T-helper 1 cell treated with Interleukin-12 subunit alpha and Interleukin-12 subunit beta and Interleukin-4 antibody, amounts not matched to agents 30 ng/mL and 1 ng/mL, for 36 hours (primary cell): ENCODE data around the gene HYLS1. TPM values are rescaled to one million over a fixed set of nuclear protein-coding genes. Genes with fewer than 3 reads are reported as not detected.

ENCODE experiments used
- intact Hi-C: fragments of 100-400 bp; cut with micrococcal nuclease; formaldehyde crosslinking; loops from one replicate; pipeline ENCODE4 v1.15.1; 2024
- total RNA-seq: library from RNA; stranded (reverse); gene quantifications from 2 replicates; pipeline ENCODE4 v1.2.3, GENCODE V29; 2022

Gene HYLS1
- total RNA-seq, 1 donor from 2014 or later, result 11.9 TPM

DNA sequence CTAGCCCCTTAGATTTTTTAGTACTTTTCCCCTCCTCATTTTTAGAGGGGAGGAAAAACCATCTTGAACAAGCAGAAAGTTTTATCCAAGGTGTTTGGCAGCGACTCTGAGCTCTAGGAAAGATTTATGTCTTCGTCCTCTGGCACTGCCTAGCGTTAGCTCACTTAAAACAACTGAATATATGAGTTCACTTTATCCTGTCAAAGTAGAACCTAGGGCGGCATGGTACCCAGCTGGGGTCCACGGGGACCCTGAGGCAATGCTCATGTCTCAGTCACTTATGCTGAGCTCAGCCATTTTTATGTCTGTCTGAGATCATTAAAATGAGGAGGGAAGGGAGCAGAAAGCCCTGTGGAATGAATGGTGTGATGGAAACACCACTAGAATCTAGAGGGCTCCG is 44.2 kb downstream of the HYLS1 start:
- intact Hi-C loops, result no loop called here

DNA sequence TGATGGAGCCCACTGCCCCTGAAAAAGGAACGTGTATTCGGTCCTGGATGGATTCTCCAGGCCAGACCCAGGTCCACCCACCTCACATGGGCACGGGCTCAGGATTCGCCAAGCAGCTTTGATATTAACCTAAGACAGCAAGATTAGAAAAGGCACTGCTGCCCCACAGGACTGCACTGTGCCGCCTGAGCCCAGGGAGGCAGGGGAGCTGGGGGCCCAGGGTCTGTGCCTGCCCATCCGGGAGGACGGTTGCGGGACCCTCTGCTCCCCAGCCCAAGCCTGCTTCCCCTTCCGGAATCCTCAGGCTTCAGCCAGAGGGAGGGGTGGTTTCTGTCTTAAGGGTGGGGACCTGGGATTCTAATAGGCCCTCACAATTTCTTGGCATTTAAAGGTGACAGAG is 44.8 kb downstream of the HYLS1 start:
- intact Hi-C loops, result no loop called here

DNA sequence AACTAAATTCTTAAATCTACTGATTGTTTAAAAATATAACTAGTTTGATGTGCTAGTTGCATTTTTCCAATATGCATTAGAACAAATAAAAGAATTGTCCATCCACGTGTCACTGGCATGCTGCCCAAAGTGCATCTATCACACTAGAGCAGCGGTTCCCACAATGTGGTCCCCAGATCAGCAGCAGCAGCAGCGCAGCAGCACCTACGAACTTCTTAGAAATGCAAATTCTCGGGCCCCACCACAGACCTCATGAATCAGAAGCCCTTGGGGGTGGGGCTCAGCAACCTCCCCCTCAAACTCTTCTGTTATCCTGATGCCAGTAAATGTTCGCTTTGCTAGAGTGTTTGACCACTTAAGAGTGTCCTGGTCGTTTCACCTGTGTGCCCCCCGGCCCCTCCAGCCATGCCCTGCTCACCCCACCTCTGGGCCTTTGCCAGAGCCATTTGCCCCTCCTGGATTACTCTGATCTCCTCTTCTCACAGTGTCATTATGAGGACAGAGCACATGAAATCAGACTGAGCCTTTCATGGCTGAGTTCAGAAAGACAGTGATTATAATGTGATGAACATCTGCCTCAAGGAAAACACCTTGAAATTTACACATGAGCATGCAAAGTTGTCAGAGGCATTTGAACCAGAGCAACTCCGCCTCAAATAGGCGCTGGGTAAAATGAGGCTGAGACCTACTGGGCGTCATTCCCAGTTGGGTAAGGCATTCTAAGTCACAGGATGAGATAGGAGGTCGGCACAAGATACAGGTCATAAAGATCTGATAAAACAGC is 45.8 kb downstream of the HYLS1 start:
- intact Hi-C loops, result no loop called here

DNA sequence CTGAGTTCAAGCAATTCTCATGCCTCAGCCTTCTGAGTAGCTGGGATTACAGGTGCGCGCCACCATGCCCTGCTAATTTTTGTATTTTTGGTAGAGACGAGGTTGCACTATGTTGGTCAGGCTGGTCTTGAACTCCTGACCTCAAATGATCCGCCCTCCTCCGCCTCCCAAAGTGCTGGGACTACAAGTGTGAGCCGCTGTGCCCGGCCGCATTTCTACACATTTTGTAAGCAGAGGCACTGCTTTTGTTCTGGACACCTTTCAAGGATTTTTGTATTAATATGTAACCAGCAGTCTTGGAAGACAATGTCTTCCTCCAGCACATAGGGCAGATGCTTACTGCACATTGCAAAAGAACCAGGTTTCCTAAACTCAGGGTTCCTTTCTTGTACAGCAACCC is 47.0 kb downstream of the HYLS1 start:
- intact Hi-C loops, result no loop called here

DNA sequence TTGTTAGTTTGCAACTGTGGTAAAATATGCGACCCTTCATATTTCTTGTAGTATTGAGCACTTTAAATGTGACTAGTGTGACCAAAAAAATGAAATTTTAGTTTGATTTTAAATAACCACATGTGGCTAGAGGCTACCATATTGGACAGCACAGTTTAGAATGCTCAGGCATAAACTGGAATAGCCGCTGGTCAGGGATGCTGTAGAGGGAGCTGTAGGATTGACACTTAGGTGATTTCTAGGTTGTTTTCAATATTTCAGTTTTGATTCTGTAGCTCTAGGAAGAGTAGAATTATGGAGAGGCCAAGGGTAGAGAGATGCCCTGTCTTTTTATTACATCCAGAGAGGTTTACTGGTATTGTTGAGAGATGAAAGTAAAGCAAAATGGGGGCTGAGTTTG is 47.6 kb downstream of the HYLS1 start:
- intact Hi-C loops, result no loop called here

DNA sequence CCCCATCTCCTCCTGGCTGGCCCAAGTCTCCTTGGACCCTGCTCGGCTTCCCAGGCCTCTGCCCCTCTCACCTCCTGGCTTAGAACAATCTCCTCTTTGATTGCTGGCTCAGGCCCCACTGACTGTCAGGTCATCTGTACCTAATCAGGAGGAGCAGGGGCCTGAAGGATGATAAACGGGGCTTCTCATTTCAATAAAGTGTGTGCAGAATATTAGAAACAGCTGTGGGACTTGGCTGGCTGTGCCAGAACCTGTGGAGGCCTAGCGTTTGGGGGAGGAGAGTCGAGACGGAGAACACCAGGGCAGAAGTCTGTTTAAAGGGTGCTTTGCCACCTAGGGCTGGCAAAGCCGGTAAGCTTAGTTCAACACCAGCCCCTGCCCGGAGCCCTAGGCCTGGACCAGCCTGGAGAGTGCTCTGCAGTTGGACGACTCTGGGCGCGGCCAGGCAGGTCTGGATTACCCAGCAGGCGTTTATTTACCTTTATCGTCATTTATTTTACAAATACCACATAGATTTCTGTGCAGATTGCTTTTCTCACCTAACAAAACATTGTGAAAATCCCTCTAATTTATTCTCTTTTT is 48.2 kb downstream of the HYLS1 start:
- intact Hi-C loops, result no loop called here

DNA sequence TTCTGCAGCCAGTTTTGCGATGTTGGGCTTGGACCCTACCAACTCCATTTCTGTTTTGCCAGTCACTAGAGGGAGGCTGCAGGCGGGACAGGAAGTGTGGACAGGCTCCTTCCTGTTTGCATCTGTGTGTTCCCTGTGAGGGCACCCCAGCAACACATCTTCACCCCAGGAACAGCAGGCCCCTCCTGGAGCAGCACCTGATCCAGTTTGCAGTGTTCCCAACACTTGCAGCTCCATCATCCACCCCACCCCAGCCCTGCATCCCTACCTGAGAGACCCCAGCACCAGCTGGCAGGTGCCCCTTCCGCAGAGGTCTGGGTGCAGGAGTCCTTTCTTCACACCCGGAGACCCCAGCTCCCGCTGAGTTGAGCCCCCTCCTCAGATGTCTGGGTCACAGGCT is 51.0 kb downstream of the HYLS1 start:
- intact Hi-C loops, result no loop called here

DNA sequence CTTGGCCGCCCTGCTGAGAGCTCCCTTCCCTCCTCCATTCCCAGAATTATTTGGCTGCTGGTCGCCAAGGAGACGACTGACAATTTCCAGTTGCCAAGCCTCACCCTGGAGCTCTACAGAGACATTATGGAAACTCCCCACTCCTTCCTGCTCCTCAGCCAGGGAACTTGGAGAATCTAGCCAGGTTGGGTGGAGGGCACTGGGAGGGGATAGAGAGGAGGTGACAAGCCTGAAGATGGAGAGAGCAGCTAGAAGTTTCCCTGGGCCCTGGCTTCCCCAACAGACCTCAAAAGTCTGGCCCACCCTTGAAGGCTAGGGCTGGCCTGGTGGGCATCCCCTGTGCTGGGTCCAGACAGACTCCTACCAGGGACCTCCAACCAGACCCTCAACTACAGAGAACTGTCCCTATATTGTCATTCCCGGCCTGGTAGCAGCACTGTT is 51.6 kb downstream of the HYLS1 start:
- intact Hi-C loops, result no loop called here

DNA sequence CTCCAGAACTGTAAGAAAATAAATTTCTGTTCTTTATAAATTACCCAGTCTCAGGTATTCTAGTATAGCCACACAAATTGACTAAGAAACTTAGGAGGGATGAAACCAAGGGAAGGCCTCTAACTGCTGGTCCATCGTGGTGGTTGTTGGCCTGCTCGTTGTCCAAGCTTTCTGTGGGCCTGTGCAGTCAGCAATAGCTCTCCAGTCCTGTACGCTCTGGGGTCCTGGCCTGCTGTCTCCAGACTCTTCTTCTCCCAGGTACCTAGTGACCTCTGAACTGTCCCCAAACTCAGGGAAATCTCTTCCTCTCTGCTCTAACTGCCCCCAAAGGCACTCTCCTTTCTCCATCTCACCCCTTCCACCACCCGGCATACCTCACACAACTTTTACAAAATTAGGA is 52.7 kb downstream of the HYLS1 start:
- intact Hi-C loops, result no loop called here

DNA sequence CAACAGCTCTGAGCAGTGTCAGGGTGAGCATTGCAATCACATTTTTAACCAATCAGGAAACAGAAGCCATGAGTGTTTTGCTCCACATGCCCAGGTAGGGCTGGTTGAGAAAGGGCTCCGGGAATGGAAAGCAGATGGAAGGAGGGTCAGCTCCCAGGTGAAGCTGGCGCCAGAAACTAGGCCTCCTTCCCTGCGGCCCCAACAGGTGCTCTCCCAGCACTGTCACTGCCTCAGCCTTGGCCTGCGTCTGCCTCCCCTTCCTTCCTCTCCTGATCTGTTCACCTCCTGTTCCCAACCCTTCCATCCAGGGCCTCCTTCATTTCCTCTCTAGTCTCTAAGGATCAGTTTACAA is 53.8 kb downstream of the HYLS1 start:
- intact Hi-C loops, result no loop called here

DNA sequence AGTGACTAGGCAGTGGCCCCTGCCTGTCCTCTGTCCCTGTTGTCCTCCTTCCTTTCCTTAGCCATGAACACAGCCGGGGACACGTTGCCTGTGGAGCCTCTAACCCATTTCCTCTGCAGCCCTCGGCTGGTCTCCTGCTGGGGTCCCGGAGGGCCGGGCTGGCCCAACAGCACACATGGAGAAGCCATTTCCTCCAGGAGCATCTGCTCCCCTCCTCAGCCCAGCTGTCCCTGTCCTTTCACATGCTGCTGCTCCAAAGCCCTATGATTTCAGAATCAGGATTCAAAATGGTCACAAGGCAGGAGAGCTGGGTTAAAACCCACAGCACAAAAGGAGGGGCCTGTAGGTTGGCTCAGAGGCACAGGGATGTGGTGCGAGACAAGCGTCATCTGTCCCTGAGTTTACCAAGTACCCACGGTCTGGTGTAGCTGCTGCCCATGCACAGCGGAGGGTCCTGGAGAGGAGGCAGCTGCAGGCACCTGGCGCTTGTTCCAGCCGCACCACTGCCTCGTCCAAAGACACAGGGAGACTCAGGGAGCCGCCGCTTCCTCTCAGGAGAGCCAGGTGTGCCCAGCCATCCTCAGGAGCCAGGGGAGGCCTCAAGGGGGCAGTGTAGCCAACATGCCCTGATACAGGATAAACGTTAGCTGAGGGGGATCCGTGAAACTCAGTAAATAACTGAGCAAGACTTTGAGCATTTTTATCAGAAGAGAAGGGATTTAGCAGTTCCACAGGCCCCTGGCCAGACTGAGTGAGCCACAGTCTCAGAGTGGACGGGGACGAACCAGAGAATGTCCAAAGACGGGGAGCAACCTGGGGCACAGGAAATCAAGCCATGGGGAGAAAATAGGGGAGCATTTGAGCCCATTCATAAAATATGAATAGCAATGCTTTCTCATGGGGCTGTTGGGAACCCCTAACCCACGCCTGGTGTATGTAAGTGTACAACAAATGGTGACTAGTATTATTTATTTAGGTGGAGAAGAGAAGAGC is 54.4 kb downstream of the HYLS1 start:
- intact Hi-C loops, result loop anchor here (1.0 kb wide), 2 partner anchors 19 to 252 kb away; no protein-coding TSS in a partner anchor

DNA sequence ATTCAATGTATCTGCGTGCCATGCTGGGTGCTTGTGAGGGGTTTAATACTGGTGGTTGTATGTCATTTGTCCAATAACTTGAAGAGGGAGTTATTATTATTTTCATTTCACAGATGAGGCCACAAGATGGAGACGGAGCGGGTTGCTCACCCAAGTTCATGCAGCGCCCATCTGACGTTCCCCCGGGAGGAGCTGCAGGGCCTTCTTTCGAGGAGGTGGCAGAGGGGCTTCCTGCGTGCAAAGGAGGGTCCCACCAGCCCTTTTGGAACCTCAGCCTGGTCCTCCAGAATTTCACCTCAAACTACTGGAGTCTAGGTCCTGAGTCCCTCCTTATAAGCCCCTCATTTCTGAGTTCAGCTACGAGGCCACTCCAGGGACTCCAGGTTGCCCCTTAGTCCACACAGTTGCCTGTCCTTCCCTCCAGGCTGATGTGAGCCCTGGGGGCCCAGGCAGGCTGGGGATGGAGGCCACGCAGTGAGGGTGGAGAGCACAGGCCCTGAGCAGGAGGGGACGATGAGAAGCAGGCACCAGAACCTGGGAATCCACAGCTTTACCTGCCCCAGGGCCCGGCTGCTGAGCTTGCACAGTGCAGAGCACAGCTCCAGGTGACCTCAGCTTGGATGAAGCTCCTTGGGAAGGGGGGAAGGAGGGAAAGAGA is 55.4 kb downstream of the HYLS1 start:
- intact Hi-C loops, result loop anchor here (1.0 kb wide), 2 partner anchors 20 to 251 kb away; no protein-coding TSS in a partner anchor

DNA sequence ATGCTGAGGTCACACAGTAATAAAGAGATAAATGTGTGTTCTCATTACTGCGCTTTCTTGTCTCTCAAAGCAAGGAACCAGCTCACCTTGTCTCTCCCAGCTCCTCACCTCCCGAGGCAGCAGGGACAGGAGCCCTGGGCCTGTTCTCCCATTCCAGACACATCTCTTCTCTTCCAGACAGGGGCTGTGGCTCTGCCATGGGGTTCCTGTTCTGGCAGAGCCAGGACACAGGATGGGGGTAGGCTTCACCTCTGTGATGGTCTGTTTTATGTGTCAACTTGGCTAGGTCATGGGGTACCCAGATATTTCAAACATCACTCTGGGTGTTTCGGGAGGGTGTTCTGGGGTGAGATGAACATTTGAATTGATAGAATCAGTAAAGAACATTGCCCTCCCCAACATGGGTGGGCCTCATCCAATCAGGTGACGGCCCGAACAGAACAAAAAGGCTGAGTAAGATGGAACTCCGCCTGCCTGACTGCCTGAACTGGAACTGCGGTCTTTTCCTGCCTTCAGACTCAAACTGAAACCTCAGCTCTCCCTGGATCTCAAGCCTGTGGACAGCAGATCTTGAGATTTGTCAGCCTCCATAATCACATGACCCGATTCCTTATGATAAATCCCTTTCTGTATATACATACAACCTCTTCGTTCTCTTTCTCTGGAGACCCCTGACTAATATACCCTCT is 56.3 kb downstream of the HYLS1 start:
- intact Hi-C loops, result no loop called here

DNA sequence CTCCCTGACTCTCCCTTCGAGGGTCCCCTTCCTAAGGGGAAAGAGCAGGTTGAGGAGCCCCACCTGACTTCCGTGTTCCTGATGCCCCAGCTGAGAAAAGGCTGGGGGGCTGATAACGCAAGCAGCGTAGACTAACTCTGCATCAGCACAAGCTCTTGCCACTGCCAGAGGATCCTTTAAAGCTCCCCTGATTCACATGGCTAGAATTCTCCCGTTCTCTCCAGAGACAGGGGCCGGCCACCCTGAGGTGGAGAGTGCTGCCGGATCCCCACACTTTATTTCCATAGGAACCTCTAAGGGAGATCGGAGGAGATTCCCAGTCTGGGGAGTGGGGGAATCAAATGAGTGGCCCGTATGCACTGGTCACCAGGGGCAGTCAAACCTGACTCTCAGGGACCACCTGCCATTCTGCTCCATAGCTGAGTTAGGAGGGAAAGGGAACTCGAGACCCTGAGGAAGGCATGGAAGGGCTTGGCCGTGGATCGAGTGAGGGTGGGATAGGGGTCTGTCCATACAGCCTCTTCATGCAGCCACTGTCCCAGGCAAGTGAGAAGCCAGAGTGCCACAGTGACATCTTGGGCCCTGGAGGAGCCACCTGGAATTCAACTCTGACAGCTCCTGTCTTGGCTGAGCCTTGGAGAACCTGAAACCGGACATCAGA is 57.0 kb downstream of the HYLS1 start:
- intact Hi-C loops, result no loop called here

DNA sequence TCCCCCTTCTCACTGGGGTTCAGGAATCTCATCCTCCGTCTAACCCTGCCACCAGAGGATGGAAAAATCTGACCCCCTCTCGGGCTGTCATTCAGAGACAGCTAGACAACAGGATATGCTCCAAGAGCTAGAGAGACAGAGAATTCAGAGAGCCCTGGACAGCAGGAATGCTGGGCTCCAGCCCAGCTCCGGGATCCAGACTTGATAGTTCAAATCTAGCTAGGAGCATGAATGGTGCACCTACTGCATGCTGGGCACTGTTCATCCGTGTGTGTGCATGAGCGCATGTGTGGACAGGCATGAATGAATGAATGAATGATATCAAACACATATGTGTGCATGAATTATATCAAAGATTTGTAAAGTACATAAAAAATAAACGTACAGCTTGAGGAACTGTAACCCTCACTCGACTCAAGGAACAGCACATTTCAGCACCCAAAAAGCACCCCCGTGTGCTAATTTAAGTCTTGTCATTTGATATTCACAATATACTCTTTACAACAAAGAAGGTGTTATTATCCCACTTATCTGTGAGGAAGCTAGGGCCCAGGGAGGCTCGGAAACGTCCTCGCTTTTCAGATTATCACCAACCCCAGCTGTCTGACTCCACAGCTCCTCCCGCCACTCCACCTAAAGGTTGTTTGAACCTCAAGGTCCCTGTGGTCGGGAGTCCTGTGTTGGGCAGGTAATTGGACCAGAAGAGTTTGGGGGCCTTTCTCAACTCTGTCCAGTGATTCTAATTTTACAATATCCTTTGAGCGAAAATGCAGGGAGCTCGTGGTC is 57.7 kb downstream of the HYLS1 start:
- intact Hi-C loops, result no loop called here

DNA sequence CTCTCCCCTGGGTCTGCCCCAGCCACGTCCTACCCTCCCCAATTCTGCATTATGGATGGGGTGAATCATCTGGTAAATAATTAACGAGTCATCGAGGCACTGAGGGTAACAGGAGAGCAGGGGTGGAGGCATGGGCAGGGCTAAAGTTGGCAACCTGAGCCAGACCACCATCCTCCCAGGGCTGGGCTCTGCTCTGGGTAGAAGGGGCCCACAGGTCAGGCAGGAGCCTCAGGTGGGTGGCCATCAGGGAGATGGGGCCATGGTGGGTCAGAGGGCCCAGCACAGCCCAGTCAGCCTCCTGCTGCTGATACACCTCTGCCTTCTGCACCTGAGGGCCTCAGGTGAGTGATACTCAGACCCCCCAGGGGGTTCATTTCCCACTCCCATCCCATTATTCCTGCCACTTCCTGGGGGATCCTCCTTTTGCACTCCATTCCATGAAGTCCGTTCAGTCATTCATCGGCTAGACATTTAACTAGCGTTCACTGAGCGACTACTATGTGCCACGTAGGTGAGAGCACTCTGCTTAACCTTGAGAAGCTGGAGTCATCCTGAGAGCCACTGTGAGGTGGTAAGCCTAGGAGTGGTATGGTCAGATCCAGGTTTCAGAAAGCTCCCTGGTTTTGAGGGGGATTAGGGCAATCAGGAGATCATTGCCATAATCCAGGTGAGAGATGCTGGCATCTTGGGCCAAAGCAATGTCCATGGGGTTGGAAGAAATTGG is 58.5 kb downstream of the HYLS1 start, which contains the start of gene VSIG10L2:
VSIG10L2 (plus strand) TSS at position 248 of the 724 bp plus-strand sequence; CDS start at position 260, 12 bp downstream.
- intact Hi-C loops, result no loop called here

DNA sequence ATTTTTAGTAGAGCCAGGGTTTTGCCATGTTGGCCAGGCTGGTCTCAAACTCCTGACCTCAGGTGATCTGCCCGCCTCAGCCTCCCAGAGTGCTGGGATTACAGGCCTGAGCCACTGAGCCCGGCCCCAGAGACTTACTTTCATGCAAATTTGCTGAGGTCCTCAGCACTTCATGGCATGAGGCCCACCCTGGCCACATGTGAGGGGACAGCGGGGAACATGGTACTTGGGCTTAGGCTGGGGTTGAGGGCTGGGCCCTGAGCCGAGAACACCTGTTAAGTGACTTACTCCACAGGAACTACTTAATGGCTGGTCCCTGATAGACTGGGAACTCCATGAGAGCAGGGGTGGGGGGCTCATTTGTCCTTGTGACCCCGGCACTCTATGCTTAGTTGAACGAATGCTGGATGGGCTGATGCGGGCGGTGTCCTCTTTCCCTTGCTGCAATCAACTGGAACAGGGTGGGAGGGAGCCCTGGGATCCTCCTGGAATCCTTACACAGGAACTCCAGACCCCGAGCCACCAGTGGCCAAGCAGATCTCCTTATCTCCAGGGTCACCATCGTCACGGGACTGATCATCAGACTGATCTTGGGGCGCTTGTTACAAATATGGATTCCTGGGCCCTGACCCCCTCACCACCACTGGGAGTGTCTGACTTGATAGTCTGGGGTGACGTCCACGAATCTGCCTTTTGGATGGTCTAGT is 59.4 kb downstream of the HYLS1 start:
- intact Hi-C loops, result no loop called here
